Mesenchymal stem cell (in vitro differentiated cells and primary cell): ENCODE data around the gene RANBP10.

Experiments used
- DNase-seq: peaks from one replicate; pipeline ENCODE4 v3.0.0-alpha.2; 2013
- H2AFZ ChIP-seq: one replicate; pipeline ENCODE4 v1.6.1; 2013; ENCODE audit warnings: low read depth, mild to moderate bottlenecking, control low read depth, inconsistent platforms, low read length, moderate library complexity
- H2AK5ac ChIP-seq: 2 replicates; pipeline ENCODE4 v1.6.1; 2013; ENCODE audit warnings: low read length, moderate library complexity, mild to moderate bottlenecking, inconsistent platforms; ENCODE audit not compliant: severe bottlenecking
- H2BK120ac ChIP-seq: one replicate; pipeline ENCODE4 v1.6.1; 2013; ENCODE audit warnings: low read depth, mild to moderate bottlenecking, inconsistent platforms, low read length, moderate library complexity
- H2BK12ac ChIP-seq, 2 experiments: one replicate each; pipeline ENCODE4 v1.6.1; 2013; ENCODE audit warnings: inconsistent platforms in 2 of 2, low read length in 2 of 2, mild to moderate bottlenecking in 2 of 2, moderate library complexity in 2 of 2, control low read depth in 1 of 2
- H2BK15ac ChIP-seq: one replicate; pipeline ENCODE4 v1.6.1; 2013; ENCODE audit warnings: mild to moderate bottlenecking, low read depth, inconsistent platforms; ENCODE audit not compliant: poor library complexity, severe bottlenecking
- H2BK5ac ChIP-seq: 2 replicates; pipeline ENCODE4 v1.6.1; 2013; ENCODE audit warnings: low read depth, mild to moderate bottlenecking, low read length, control low read depth, inconsistent platforms; ENCODE audit not compliant: poor library complexity, severe bottlenecking
- H3K14ac ChIP-seq, 2 experiments: one replicate each; pipeline ENCODE4 v1.6.1; 2013; ENCODE audit warnings: inconsistent platforms in 2 of 2, low read length in 2 of 2, control low read depth in 1 of 2, mild to moderate bottlenecking in 1 of 2, moderate library complexity in 1 of 2
- H3K18ac ChIP-seq, 2 experiments: one replicate each; pipeline ENCODE4 v1.6.1; 2013; ENCODE audit warnings: inconsistent platforms in 2 of 2, low read length in 2 of 2, control low read depth in 1 of 2, low read depth in 1 of 2, mild to moderate bottlenecking in 1 of 2
- H3K23ac ChIP-seq, 2 experiments: one replicate each; pipeline ENCODE4 v1.6.1; 2013; ENCODE audit warnings: inconsistent platforms in 2 of 2, low read length in 2 of 2, mild to moderate bottlenecking in 2 of 2, moderate library complexity in 2 of 2, control low read depth in 1 of 2
- H3K27ac ChIP-seq: 2 replicates; pipeline ENCODE4 v1.5.1; 2013; ENCODE audit warnings: mild to moderate bottlenecking, moderate library complexity, low read length, control low read depth, inconsistent platforms; ENCODE audit not compliant: poor library complexity, severe bottlenecking
- H3K27me3 ChIP-seq, 2 experiments: 2 replicates each; pipeline versions ENCODE4 v1.6.1 to v1.7.0; 2013; ENCODE audit warnings: low read length in 2 of 2, mild to moderate bottlenecking in 2 of 2, moderate library complexity in 2 of 2, control low read depth in 1 of 2, inconsistent platforms in 1 of 2; ENCODE audit not compliant: control insufficient read depth in 1 of 2, insufficient read depth in 1 of 2
- H3K36me3 ChIP-seq, 2 experiments: 2 replicates each; pipeline versions ENCODE4 v1.6.1 to v1.7.0; 2013; ENCODE audit warnings: low read length in 2 of 2, control low read depth in 1 of 2, inconsistent platforms in 1 of 2, low read depth in 1 of 2, mild to moderate bottlenecking in 1 of 2; ENCODE audit not compliant: insufficient read depth in 2 of 2, control insufficient read depth in 1 of 2
- H3K4ac ChIP-seq, 2 experiments: one replicate each; pipeline ENCODE4 v1.6.1; 2013; ENCODE audit warnings: inconsistent platforms in 2 of 2, low read length in 2 of 2, mild to moderate bottlenecking in 2 of 2, moderate library complexity in 2 of 2, control low read depth in 1 of 2, low read depth in 1 of 2
- H3K4me1 ChIP-seq: 2 replicates; pipeline ENCODE4 v1.6.1; 2013; ENCODE audit warnings: low read depth, low read length, control low read depth; ENCODE audit not compliant: control insufficient read depth, insufficient read depth
- H3K4me2 ChIP-seq: 2 replicates; pipeline ENCODE4 v1.6.1; 2013; ENCODE audit warnings: low read length, mild to moderate bottlenecking, inconsistent platforms; ENCODE audit not compliant: poor library complexity, severe bottlenecking
- H3K4me3 ChIP-seq, 2 experiments: 2 replicates each; pipeline versions ENCODE4 v1.5.1 to v1.7.0; 2013; ENCODE audit warnings: low read length in 2 of 2, mild to moderate bottlenecking in 2 of 2, control low read depth in 1 of 2, low read depth in 1 of 2; ENCODE audit not compliant: insufficient read depth in 1 of 2
- H3K79me1 ChIP-seq: replicated peaks from 2 replicates; pipeline ENCODE4 v1.6.1; 2013; ENCODE audit warnings: mild to moderate bottlenecking, control low read depth, low read length, inconsistent platforms; ENCODE audit not compliant: poor library complexity, severe bottlenecking
- H3K9ac ChIP-seq: 2 replicates; pipeline ENCODE4 v1.7.0; 2013; ENCODE audit warnings: mild to moderate bottlenecking, low read length, moderate library complexity
- H3K9me3 ChIP-seq: 2 replicates; pipeline ENCODE4 v1.7.0; 2013; ENCODE audit warnings: mild to moderate bottlenecking, low read length; ENCODE audit not compliant: control insufficient read depth
- H4K8ac ChIP-seq: one replicate; pipeline ENCODE4 v1.6.1; 2013; ENCODE audit warnings: inconsistent platforms, mild to moderate bottlenecking, low read length, moderate library complexity
- H4K91ac ChIP-seq: one replicate; pipeline ENCODE4 v1.6.1; 2013; ENCODE audit warnings: mild to moderate bottlenecking, low read length, inconsistent platforms
- WGBS: methylation state at CpG from one replicate; pipeline ENCODE4 v1.1.7; 2013; ENCODE audit warnings: mixed read lengths; 5-methylcytosine and 5-hydroxymethylcytosine counted together

RANBP10 gene

GRCh38 chr16:67790071-67790470 is 16.3 kb downstream of the RANBP10 start:
- H2AFZ ChIP-seq = no peak overlapping the region
- H3K4me3 ChIP-seq = no peak overlapping the region
- no peak overlapping the region for H3K23ac ChIP-seq
- no peak overlapping the region for H3K27ac ChIP-seq
- H3K36me3 ChIP-seq = no peaks in the 10 kb centered on the region
- no peak overlapping the region for H2BK5ac ChIP-seq
- no peaks in the 10 kb centered on the region for H3K9me3 ChIP-seq
- H3K9ac ChIP-seq = no peak overlapping the region
- H3K4me2 ChIP-seq = no peak overlapping the region
- no peak overlapping the region for H2BK15ac ChIP-seq
- H3K79me1 ChIP-seq = peaks cover 32% of the 10 kb centered on the region
- H2BK12ac ChIP-seq = no peak overlapping the region
- H3K18ac ChIP-seq = no peak overlapping the region
- no peak overlapping the region for H3K4ac ChIP-seq
- no peaks in the 10 kb centered on the region for H3K4me1 ChIP-seq
- H3K14ac ChIP-seq = no peak overlapping the region
- H2BK120ac ChIP-seq = no peak overlapping the region
- H4K91ac ChIP-seq = no peak overlapping the region
- H4K8ac ChIP-seq = no peak overlapping the region
- H2AK5ac ChIP-seq = no peak overlapping the region
- no peak for DNase-seq
- H3K27me3 ChIP-seq = no peaks in the 10 kb centered on the region

- Histone ChIP-seq H3K9me3 (no peaks in the 10 kb centered on the region), H3K27ac (no peak overlapping the region), H3K4me3 (no peak overlapping the region), H3K9ac (no peak overlapping the region), H3K79me1 (peaks cover 37% of the 10 kb centered on the region), H3K4ac (no peak overlapping the region), H3K4me2 (no peak overlapping the region), H2BK15ac (no peak overlapping the region), H2BK12ac (no peak overlapping the region), H2AK5ac (no peak overlapping the region), H4K91ac (no peak overlapping the region), H2AFZ (no peak overlapping the region), H3K14ac (no peak overlapping the region), H3K27me3 (no peaks in the 10 kb centered on the region), H3K18ac (no peak overlapping the region), H3K23ac (no peak overlapping the region), H3K36me3 (no peaks in the 10 kb centered on the region), H2BK5ac (no peak overlapping the region), H3K4me1 (no peaks in the 10 kb centered on the region), H2BK120ac (no peak overlapping the region), H4K8ac (no peak overlapping the region)
- WGBS = 96% methylated on average over 4 of the region's 5 CpGs
- no peak for DNase-seq
Measured at GRCh38 chr16:67786491-67786890, 19.9 kb downstream of the RANBP10 start.

- DNase-seq = no peak
- Histone ChIP-seq H3K4me1 (peaks cover 3% of the 10 kb centered on the region), H3K27ac (no peak overlapping the region), H3K4ac (no peak overlapping the region), H3K9me3 (no peaks in the 10 kb centered on the region), H3K14ac (no peak overlapping the region), H4K91ac (no peak overlapping the region), H3K4me2 (no peak overlapping the region), H2BK15ac (no peak overlapping the region), H3K18ac (no peak overlapping the region), H2BK120ac (no peak overlapping the region), H3K79me1 (peaks cover 41% of the 10 kb centered on the region), H4K8ac (no peak overlapping the region), H2AK5ac (no peak overlapping the region), H3K23ac (no peak overlapping the region), H3K27me3 (no peaks in the 10 kb centered on the region), H2BK5ac (no peak overlapping the region), H3K36me3 (peaks cover 0 to 3% of the 10 kb centered on the region in 2 experiments), H2AFZ (no peak overlapping the region), H3K9ac (no peak overlapping the region), H3K4me3 (no peak overlapping the region), H2BK12ac (no peak overlapping the region)
Measured at GRCh38 chr16:67783353-67783725, 23.0 kb downstream of the RANBP10 start.

GRCh38 chr16:67782567-67783352 is 23.6 kb downstream of the RANBP10 start:
- H4K91ac ChIP-seq = no peak overlapping the region
- H3K27ac ChIP-seq = no peak overlapping the region
- no peak overlapping the region for H3K9ac ChIP-seq
- H3K23ac ChIP-seq = no peak overlapping the region
- H2AFZ ChIP-seq = no peak overlapping the region
- H2BK5ac ChIP-seq = no peak overlapping the region
- H3K27me3 ChIP-seq = no peaks in the 10 kb centered on the region
- WGBS = 80% methylated on average over 12 of the region's 12 CpGs
- H3K4ac ChIP-seq = no peak overlapping the region
- H3K4me1 ChIP-seq = peaks cover 3% of the 10 kb centered on the region
- H3K36me3 ChIP-seq = peaks cover 0 to 3% of the 10 kb centered on the region in 2 experiments
- no peak overlapping the region for H3K4me2 ChIP-seq
- H2BK120ac ChIP-seq = no peak overlapping the region
- H3K18ac ChIP-seq = no peak overlapping the region
- H3K9me3 ChIP-seq = no peaks in the 10 kb centered on the region
- no peak overlapping the region for H2AK5ac ChIP-seq
- no peak overlapping the region for H4K8ac ChIP-seq
- no peak overlapping the region for H3K14ac ChIP-seq
- peaks cover 40% of the 10 kb centered on the region for H3K79me1 ChIP-seq
- no peak overlapping the region for H3K4me3 ChIP-seq
- no peak overlapping the region for H2BK15ac ChIP-seq
- DNase-seq = no peak
- no peak overlapping the region for H2BK12ac ChIP-seq
